ENCODE data around the gene ZFP36L1.
A peak's percentile ranks its signal among the peaks of the same experiment; 100 is the strongest.

ZFP36L1 gene

GRCh38 chr14:68816183-68816942 lies 23.5 kb upstream of the ZFP36L1 start:
- peak; percentile 91 for DNase-seq

GRCh38 chr14:68815298-68816182 lies 22.7 kb upstream of the ZFP36L1 start:
- DNase-seq: no peak

- DNase-seq: peak; percentile 77
Measured at GRCh38 chr14:68814539-68815297, 21.9 kb upstream of the ZFP36L1 start.

- DNase-seq: no peak
Measured at GRCh38 chr14:68814238-68814538, 21.3 kb upstream of the ZFP36L1 start.

- DNase-seq: no peak
Measured at GRCh38 chr14:68813318-68813838, 20.5 kb upstream of the ZFP36L1 start.

- DNase-seq: no peak
Measured at GRCh38 chr14:68811171-68811570, 18.3 kb upstream of the ZFP36L1 start.

GRCh38 chr14:68810173-68811153 lies 17.6 kb upstream of the ZFP36L1 start:
- DNase-seq: no peak

GRCh38 chr14:68809524-68809923 lies 16.7 kb upstream of the ZFP36L1 start:
- no peak for DNase-seq

GRCh38 chr14:68808696-68809480 lies 16.0 kb upstream of the ZFP36L1 start:
- DNase-seq: no peak

- no peak for DNase-seq
Measured at GRCh38 chr14:68807987-68808386, 15.1 kb upstream of the ZFP36L1 start.

GRCh38 chr14:68807148-68807600 lies 14.3 kb upstream of the ZFP36L1 start:
- peak; percentile 73 for DNase-seq

- DNase-seq: no peak
Measured at GRCh38 chr14:68806526-68807147, 13.8 kb upstream of the ZFP36L1 start.

GRCh38 chr14:68805414-68805813 lies 12.5 kb upstream of the ZFP36L1 start:
- DNase-seq: no peak

GRCh38 chr14:68801631-68802030 lies 8.8 kb upstream of the ZFP36L1 start:
- DNase-seq: no peak

GRCh38 chr14:68800953-68801352 lies 8.1 kb upstream of the ZFP36L1 start:
- DNase-seq: no peak

- DNase-seq: peak; percentile 55
Measured at GRCh38 chr14:68800390-68800789, 7.5 kb upstream of the ZFP36L1 start.

- no peak for DNase-seq
Measured at GRCh38 chr14:68798621-68799020, 5.8 kb upstream of the ZFP36L1 start.

- peak; percentile 93 for DNase-seq
Measured at GRCh38 chr14:68797121-68797670, 4.3 kb upstream of the ZFP36L1 start.

- DNase-seq: no peak
Measured at GRCh38 chr14:68796418-68797101, 3.7 kb upstream of the ZFP36L1 start.
